Hepatocyte (in vitro differentiated cells): ENCODE measurements around the gene GABRD. TPM values are rescaled to one million over a fixed set of nuclear protein-coding genes. Genes with fewer than 3 reads are reported as not detected.

Experiments used
- DNase-seq: peaks from one replicate; pipeline ENCODE4 v3.0.0-alpha.2; 2016; ENCODE audit warnings: low spot score
- H2AFZ ChIP-seq: fragments of 200-600 bp; sonication (generic); 2 replicates; pipeline ENCODE4 v1.6.0; 2016; ENCODE audit warnings: antibody characterized with exemption, mild to moderate bottlenecking
- H3K27ac ChIP-seq: fragments of 200-600 bp; sonication (generic); 2 replicates; pipeline ENCODE4 v1.5.1; 2016; ENCODE audit warnings: mild to moderate bottlenecking
- H3K27me3 ChIP-seq: fragments of 200-600 bp; sonication (generic); 2 replicates; pipeline ENCODE4 v1.6.1; 2016
- H3K36me3 ChIP-seq: fragments of 200-600 bp; sonication (generic); replicated peaks from 2 replicates; pipeline ENCODE4 v1.5.1; 2016; ENCODE audit warnings: low read depth; ENCODE audit not compliant: insufficient read depth
- H3K4me1 ChIP-seq: fragments of 200-600 bp; sonication (generic); 2 replicates; pipeline ENCODE4 v1.5.1; 2016; ENCODE audit warnings: mild to moderate bottlenecking, moderate library complexity; ENCODE audit not compliant: insufficient read depth
- H3K4me2 ChIP-seq: fragments of 200-600 bp; sonication (generic); 2 replicates; pipeline ENCODE4 v1.6.0; 2016
- H3K4me3 ChIP-seq: fragments of 200-600 bp; sonication (generic); 2 replicates; pipeline ENCODE4 v1.5.1; 2016; ENCODE audit warnings: mild to moderate bottlenecking
- H3K79me2 ChIP-seq: fragments of 200-600 bp; sonication (generic); 2 replicates; pipeline ENCODE4 v1.6.0; 2017; ENCODE audit warnings: mild to moderate bottlenecking
- H3K9me2 ChIP-seq: fragments of 200-600 bp; sonication (generic); replicated peaks from 2 replicates; pipeline ENCODE4 v1.6.0; 2017; ENCODE audit warnings: mild to moderate bottlenecking; ENCODE audit not compliant: insufficient read depth
- H3K9me3 ChIP-seq: fragments of 200-600 bp; sonication (generic); 2 replicates; pipeline ENCODE4 v1.5.1; 2016; ENCODE audit warnings: low read depth, mild to moderate bottlenecking
- H4K20me1 ChIP-seq: fragments of 200-600 bp; sonication (generic); 2 replicates; pipeline ENCODE4 v1.6.0; 2016; ENCODE audit warnings: mild to moderate bottlenecking; ENCODE audit not compliant: insufficient read depth, poor library complexity, severe bottlenecking
- EZH2 ChIP-seq: fragments of 200-600 bp; sonication (generic); IDR thresholded peaks from 2 replicates; pipeline ENCODE4 v1.6.1; 2016; ENCODE audit warnings: antibody characterized with exemption, mild to moderate bottlenecking, borderline replicate concordance
- EZH2phosphoT487 ChIP-seq: fragments of 200-600 bp; sonication (generic); IDR thresholded peaks from one replicate; pipeline ENCODE4 v1.6.1; 2018; ENCODE audit warnings: antibody characterized with exemption, mild to moderate bottlenecking, low read depth, moderate library complexity; ENCODE audit not compliant: unreplicated experiment, severe bottlenecking
- WGBS: methylation state at CpG from one replicate; pipeline ENCODE4 v1.1.6; 2016; ENCODE audit warnings: low lambda C conversion rate; ENCODE audit errors: missing lambda C conversion rate; 5-methylcytosine and 5-hydroxymethylcytosine counted together
- polyA plus RNA-seq: library from polyadenylated mRNA; unstranded; fragments of >200 nt; fragmentation: Nextera tagmentation; extraction: Ambion mirVana; gene quantifications from 2 replicates; pipeline ENCODE4 v1.2.1, GENCODE V29; 2016
- total RNA-seq: library from RNA; depleted of rRNA; stranded (reverse); fragments of >200 nt; gene quantifications from 2 replicates; pipeline ENCODE4 v1.2.3, GENCODE V29; 2014
- TF ChIP-seq, protein P1 (sequence below): fragments of 200-600 bp; sonication (generic); IDR thresholded peaks from 2 replicates; pipeline ENCODE4 v1.5.1; 2016; ENCODE audit warnings: antibody characterized with exemption, mild to moderate bottlenecking; ENCODE audit not compliant: poor library complexity

The GABRD gene
- total and polyA plus RNA-seq, 2 experiments from 2014 or later, result not detected

DNA sequence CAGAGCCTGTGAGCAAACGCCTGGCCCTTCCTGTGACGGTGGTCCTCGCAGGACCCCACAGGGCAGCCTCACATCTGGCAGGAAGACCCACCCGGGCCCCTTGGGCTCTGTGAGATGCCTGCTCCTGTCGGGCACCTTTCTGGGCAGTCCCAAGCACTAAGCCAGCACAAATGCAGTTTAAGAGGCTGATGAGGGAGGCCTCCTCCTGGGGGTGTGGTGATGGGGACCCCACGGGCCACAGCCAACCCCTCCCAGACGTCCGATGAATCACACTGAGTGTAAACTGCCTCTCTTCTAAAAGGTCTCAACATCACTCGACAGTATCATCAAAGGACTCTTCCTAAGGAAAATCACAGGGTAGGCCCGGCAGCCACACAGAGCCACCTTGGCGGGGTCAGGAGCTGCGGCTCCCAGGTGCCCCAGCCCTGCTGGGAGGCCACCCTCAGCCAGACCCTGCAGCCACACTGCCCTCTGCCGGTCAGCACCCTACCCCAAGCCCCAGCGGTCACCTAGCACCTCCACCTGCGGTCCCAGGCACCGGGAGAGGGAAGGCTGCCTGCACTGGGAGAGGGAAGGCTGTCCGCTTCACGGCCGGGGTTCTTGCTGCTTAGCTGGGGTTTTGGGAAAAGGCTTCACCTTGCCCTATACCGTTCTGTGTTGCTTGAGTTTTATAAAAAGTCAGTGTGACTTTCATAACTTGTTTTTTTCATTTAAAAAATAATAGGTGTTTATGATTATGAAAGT is 27.2 kb downstream of the GABRD start:
- 45% methylated on average over 20 of the region's 20 CpGs for WGBS
- Histone ChIP-seq H3K79me2 (peaks cover 9% of the 10 kb centered on the region), H4K20me1 (peaks cover 4% of the 10 kb centered on the region), H3K36me3 (no peaks in the 10 kb centered on the region), H3K4me2 (peak overlapping the region; percentile 26), H2AFZ (no peak overlapping the region), H3K9me2 (no peaks in the 10 kb centered on the region), H3K4me1 (peaks cover 31% of the 10 kb centered on the region), H3K27ac (peak overlapping the region; percentile 71), H3K27me3 (peaks cover 3% of the 10 kb centered on the region), H3K4me3 (no peak overlapping the region), H3K9me3 (no peaks in the 10 kb centered on the region)
- TF ChIP-seq EZH2 (no peak), EZH2phosphoT487 (no peak)
- TF ChIP-seq, protein P1, sequence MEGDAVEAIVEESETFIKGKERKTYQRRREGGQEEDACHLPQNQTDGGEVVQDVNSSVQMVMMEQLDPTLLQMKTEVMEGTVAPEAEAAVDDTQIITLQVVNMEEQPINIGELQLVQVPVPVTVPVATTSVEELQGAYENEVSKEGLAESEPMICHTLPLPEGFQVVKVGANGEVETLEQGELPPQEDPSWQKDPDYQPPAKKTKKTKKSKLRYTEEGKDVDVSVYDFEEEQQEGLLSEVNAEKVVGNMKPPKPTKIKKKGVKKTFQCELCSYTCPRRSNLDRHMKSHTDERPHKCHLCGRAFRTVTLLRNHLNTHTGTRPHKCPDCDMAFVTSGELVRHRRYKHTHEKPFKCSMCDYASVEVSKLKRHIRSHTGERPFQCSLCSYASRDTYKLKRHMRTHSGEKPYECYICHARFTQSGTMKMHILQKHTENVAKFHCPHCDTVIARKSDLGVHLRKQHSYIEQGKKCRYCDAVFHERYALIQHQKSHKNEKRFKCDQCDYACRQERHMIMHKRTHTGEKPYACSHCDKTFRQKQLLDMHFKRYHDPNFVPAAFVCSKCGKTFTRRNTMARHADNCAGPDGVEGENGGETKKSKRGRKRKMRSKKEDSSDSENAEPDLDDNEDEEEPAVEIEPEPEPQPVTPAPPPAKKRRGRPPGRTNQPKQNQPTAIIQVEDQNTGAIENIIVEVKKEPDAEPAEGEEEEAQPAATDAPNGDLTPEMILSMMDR, result peak; percentile 73
- peak; percentile 90 for DNase-seq

DNA sequence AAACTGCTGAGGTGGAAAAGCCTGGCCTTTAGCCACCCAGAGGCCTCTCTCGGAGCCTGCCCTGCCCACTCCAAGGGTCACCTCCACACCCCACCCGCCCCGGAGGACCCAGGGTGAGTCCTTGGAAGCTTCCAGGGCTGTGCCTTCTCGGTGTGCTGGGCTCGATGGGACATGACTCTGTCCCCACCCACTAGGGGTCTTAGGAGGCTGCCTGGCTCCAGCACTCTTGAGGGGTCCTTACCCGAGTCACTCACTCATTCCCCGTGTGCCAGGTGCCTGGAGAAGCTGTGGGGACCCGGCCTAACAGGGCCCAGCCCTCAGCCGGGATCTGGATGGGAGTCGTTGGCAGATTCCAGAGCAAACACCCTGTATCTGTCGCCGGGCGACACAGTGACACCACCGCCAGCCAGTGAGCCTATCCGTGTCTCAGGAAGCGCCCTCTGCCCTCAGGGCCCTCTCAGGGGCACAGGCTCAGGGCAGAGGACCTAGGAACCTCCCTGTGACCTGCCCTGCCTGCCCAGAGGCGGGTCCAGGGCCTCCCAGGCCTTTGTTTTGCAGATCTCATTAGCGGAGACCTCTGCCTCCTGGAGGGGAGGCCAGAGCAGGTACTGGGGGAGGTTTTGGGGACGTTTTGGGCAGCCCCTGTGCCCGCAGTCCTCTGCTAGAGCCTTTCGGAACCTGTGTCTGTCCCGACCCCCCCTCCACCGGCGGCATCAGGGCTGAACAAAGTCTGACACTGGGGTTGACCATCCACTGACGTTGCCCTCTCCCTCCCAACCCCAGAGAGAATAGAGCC is 28.0 kb downstream of the GABRD start:
- H3K27me3 ChIP-seq, result peaks cover 3% of the 10 kb centered on the region
- DNase-seq, result peak; percentile 45
- no peaks in the 10 kb centered on the region for H3K36me3 ChIP-seq
- no peak overlapping the region for H2AFZ ChIP-seq
- H3K4me2 ChIP-seq, result peak overlapping the region; percentile 26
- WGBS, result 60% methylated on average over 22 of the region's 25 CpGs
- peak overlapping the region; percentile 71 for H3K27ac ChIP-seq
- TF ChIP-seq EZH2 (no peak), EZH2phosphoT487 (no peak)
- TF ChIP-seq, protein P1, result no peak
- H3K9me3 ChIP-seq, result no peaks in the 10 kb centered on the region
- H3K4me1 ChIP-seq, result peaks cover 31% of the 10 kb centered on the region
- H4K20me1 ChIP-seq, result peaks cover 11% of the 10 kb centered on the region
- H3K9me2 ChIP-seq, result no peaks in the 10 kb centered on the region
- peaks cover 17% of the 10 kb centered on the region for H3K79me2 ChIP-seq
- no peak overlapping the region for H3K4me3 ChIP-seq

GRCh38 chr1:2047749-2048729 is 28.9 kb downstream of the GABRD start:
- WGBS, result 84% methylated on average over 24 of the region's 25 CpGs
- TF ChIP-seq, protein P1, result no peak
- TF ChIP-seq EZH2 (no peak), EZH2phosphoT487 (no peak)
- no peak overlapping the region for H3K4me2 ChIP-seq
- no peaks in the 10 kb centered on the region for H3K36me3 ChIP-seq
- H3K9me3 ChIP-seq, result no peaks in the 10 kb centered on the region
- DNase-seq, result no peak
- peak overlapping the region; percentile 71 for H3K27ac ChIP-seq
- H3K4me3 ChIP-seq, result no peak overlapping the region
- peaks cover 12% of the 10 kb centered on the region for H4K20me1 ChIP-seq
- H3K79me2 ChIP-seq, result peaks cover 24% of the 10 kb centered on the region
- H3K9me2 ChIP-seq, result no peaks in the 10 kb centered on the region
- peaks cover 31% of the 10 kb centered on the region for H3K4me1 ChIP-seq
- no peak overlapping the region for H2AFZ ChIP-seq
- H3K27me3 ChIP-seq, result peaks cover 3% of the 10 kb centered on the region
